HG03064 (cell line): ENCODE data around the gene MYO7B.

Source experiments
- ATAC-seq: cut with Tn5 transposase; IDR thresholded peaks from one replicate; pipeline ENCODE4 v1.9.1; 2021; ENCODE audit warnings: low read depth; ENCODE audit not compliant: unreplicated experiment

Gene MYO7B

DNA sequence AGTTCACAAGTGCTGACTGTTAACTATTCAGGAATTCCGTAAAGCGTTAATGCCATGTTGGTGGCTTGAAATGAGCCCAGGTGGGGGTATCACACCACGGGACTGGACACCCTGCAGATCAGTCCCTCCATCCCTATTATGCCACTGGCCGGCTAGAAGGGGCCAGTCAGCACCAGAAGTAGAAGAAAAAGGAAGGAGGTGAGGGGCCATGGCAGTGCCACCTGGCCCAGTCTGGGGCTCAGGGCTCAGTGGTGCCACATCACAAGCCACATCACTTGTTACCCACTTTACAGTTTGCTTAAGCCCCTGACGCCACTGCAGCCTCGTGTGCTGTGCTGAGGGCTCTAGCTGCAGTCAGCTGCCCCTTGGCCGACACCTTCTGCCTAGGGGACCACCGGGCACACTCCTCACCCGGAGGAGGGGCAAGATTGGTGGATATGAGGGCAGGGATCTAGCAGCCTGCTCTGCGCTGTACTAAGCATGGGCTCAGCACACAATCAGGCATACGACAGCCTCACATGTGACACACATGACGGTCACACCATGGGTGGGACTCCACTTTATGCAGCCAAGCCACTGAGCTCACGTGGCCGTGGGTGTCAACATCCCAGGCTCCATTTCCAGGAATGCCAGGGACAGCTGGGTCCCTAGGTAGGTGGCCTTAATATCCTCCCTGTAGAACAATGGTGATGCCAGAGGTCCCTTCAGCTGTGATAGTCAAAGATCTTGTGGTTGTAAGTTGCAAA, 136.2 kb downstream of the MYO7B start:
- ATAC-seq = no peak

DNA sequence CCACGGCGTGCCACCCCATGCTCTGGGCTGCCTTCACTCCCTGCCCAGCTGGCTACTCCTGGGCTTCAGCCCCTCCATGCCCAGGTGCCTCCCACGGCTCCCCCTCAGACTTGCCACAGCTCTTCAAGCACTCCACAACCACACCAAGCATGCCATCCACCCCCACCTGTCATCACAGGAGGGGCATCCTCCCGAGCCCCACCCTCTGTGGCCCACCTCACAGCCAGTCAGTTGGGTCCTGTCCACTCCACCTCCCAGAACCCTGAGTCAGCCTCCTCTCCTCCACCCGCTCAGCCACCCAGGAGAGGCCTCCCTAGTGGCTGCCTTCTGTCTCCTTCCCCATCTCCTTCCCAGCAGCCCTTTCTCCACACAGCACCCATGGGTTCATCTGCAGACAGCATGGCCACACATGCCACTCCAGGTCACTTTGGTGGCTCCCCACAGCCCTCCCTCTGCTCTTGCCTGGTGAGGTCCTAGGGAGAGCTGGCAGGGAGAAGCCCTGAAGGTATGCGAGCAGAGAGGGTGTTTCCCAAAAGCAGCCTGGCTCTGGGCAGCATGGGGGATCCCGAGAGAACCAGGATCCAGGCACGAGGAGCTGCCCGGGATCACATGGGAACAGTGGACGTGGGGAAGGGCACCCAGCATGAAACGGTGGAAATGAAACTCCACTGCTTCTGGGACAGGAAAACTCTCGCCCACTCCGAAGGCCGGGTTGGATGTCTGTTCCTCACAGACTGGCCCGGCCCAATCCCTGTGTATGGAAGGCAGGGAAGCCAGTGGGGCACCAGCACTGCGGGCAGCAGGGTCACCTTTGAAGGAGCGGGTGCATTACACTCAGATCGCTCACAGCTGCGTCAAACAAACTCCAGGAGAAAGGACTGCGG, 137.1 kb downstream of the MYO7B start:
- ATAC-seq = no peak

DNA sequence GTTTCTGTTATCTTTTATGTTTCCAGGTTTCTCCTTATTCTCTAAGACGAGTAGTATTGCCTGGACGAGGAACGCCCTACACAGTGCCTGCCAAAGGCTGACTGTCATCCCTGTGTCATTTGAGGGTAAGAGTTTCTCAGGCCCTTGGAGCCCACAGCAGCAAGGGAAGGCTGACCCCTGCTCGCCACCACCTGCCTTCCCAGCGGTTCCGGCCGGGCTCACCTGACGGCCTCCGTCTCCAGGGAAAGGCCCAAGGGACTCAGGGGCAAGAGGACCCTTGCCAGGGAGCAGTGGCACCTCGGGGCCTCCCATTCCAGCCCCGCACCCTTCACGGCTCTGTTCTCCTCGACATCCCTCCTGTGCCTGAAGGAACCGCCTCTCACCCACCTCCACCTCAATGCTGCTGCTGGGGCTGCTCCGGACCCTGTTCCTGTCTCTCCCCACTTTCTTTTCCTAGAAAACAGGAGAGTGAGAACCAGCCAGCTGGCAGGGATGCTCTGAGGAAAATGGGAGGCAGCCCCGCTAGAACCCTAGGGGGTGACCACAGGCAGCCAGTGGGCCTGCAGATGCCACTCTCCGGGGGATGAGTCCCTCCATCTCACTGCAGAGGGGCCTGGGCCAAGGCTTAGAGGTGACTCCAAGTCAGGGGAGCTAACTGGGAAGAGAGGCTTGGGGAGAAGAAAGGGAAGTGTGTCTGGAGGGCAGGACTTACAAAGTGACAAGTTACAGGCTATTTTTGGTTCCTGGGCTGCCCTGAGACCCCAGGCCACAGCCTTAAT, 138.0 kb downstream of the MYO7B start:
- no peak for ATAC-seq

DNA sequence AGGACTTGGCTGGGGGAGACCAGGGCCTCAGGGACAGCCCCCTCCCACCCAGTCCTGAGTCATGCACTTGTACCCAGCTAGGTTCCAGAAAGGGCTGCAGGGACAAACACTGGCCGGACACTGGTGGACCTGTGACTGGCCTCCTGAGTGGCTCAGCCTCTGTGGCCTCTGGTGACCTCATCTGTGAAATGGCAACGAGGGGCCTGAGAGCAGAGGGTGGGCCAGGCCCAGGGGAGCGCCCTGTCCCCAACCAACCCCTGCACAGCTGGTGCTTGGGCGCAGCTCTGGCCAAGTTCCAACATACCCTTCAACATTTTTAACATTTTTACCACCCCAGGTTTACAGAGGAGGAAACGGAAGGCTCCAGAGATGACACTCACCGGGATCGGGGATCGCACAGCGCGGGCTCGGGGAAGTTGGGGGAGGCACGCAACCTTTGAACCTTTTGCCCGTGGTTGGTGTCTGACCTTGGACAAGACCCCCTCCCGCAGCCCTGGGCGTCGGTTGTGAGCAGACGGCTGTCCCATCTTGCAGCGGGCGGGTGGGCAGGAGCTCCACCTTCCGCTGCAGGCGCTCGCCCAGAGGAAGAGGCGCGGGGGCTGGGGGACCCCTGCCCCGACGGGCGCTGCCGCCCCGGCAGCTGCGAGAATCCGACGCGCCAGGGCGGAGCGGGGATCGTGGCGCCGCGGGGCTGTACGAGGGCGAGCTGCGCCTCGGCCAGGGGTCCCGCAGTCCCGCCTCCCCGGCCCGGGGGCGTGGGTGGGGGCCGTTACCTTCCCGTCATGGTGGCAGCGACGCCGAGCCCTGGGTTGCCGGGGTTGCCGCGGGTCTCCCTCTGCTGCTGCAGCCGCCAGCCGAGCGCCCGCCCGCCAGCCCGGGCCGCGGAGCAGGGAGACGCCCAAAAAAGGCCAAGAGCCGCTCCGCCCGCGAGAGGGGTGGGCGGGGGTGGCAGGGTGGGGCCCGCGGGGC, 139.0 kb downstream of the MYO7B start:
- no peak for ATAC-seq

DNA sequence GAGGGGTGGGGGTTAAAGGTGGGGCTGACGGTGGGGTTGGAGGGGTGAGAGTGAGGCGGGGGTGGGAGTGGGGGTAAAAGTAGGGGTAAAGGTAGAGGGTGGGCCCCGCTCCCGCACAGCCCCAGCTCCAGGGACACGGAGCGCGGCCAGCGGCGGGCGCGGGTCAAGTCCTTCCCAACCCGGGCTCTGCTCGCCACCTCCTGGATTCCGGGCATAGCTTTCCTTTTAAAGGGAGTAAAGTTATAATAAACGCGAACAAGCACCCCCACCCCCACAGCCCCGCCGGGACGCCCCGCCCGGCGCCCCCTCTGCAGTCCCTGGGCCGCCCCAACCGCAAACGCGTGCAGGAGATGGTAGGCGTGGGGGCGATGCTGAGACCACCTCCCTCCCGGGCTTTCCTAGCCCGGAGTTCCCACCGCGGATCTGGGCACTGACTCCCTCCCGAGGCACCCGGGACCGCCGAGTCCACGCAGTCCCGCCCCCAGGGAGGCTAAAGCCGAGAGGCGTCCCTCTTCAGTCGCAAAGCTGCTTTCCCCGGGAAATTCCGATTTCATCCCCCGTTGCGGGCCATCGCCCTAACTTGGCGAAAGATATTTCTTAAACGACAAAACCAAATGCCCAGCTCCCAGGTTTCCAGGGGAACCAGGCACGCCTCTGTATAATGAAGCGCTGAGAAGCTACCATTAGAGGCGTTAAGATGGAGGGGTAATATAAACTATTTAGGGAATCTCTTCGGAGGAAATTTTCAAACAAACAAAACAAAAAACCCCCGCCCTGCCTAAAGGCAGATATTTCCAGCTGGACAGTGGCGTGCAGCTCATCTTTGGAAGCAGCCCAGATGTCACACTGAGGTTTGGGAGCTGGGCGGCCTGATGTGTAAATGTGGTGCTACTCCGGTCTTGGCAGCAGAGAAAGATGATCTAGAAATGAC, 140.1 kb downstream of the MYO7B start, which contains the start of gene LIMS2:
Gene LIMS2 (minus strand): TSS at position 200 of the 931 bp plus-strand sequence. CDS start 506 bp downstream, outside the sequence.
- ATAC-seq = no peak

DNA sequence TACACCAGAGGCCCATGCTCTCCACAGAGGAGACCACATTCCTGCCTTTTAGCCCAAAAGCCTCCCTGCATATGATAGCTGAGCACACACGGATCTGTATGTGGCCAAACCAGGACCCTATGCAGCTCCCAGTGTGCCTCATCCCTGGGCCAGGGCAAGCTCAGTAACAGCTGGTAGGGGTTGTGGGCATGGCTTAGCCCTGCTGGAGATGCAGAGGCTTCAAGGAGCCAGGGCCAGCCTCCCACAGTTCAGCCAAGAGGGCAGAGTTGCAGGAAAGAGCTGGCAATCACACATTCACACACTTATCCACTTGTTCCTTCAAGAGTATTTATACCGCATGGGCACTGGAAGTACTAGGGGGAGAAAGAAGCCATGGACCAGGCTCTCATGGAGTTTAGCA, 141.4 kb downstream of the MYO7B start:
- no peak for ATAC-seq

- ATAC-seq = no peak
Observed at GRCh38 chr2:127678531-127678930, 143.0 kb downstream of the MYO7B start.

DNA sequence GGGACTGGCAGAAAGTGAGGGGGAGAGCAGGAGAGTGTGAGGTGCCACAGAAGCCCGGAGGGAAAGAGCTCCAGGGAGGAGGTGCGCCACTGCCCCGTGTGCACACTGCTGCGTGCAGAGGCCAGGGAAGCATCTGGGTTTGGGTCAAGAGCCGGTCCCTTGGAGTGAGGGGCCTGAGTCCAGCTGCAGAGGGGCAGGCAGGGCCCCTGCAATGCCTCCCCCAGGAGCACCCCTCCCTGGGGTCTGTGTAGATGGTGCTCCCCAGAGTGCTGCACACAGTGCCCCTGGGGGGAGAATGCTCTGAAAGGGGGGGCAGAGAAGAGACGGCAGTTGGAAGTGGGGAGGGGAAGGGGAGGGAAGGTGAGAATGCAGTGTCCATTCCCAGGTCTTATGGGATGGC, 143.5 kb downstream of the MYO7B start:
- no peak for ATAC-seq

- ATAC-seq = no peak
Observed at GRCh38 chr2:127679680-127680361, 144.3 kb downstream of the MYO7B start.

- no peak for ATAC-seq
Observed at GRCh38 chr2:127680706-127681287, 145.3 kb downstream of the MYO7B start.

- no peak for ATAC-seq
Observed at GRCh38 chr2:127681288-127681804, 145.9 kb downstream of the MYO7B start.

GRCh38 chr2:127681976-127682857, 146.7 kb downstream of the MYO7B start:
- no peak for ATAC-seq

- ATAC-seq = no peak
Observed at GRCh38 chr2:127683056-127683455, 147.6 kb downstream of the MYO7B start.

DNA sequence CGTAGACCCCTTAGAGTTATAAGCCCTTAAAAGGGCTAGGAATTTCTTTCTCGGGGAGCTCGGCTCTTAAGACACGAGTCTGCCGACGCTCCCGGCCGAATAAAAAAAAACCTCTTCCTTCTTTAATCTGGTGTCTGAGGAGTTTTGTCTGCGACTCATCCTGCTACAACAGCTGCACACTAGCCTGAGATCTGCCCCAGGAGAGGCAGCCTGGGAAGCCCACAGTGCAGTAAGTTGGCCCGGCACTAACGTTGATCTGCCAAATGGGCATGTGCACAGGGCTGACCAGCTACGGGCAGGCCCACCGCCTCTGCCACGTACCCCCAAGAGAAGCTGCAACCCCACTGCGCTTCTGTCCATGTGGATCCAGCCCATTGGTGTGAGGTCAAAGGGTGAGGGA, 148.3 kb downstream of the MYO7B start:
- no peak for ATAC-seq

DNA sequence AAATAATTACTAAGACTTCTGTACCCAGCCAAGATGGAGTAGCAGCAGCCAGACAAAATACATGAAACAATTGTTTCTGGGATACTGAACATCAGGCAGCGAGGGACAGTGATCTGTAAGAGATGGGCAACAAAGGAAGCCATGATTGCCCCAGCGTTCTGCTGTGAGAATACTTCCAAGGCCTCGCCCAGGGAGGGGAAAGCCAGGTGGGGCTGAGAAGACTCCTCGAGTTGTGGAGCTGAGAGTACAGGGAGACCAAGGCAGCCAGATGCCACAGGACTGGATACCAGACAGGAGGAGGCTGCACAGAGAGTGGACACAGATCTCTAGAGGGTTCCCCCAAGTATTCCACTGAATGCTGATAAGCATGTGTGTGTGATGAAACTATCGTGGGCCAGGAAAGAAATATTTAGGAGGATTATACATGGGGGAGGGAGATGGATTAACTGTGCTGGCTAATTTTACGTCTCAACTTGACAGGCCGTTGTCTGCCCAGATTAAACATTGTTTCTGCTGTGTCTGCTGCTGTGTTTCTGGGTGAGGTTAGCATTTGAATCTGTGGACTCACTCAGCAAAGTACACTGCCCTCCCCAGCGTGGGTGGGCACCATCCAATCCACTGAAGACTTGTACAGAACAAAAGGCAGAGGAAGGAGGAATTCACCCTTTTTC, 150.1 kb downstream of the MYO7B start:
- no peak for ATAC-seq
